ENCODE data around the gene OR2Y1. TPM values are rescaled to one million over a fixed set of nuclear protein-coding genes. Genes with fewer than 3 reads are reported as not detected.

Gene OR2Y1
- total and polyA plus RNA-seq, 2 of the 4 experiments (the other 2 are of a cell fraction), result not detected

DNA sequence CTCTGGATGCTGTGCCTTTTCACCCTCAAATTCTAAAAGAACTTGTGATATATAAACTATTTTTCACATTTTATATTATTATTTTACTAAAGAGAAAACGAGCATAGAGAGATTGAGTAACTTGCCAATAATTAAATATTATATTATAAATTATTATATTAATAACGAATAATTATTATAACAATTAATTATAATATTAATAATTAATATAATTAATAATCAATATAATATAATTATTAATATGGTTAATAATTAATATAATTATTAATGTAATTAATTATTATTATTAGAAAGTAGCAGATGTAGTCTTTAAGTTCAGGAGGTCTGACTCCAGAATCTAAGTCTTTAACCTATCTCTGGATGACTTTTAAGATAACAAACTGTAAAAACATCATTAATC lies 20.1 kb downstream of the OR2Y1 start:
- intact Hi-C loops (cut with micrococcal nuclease), result loop anchor here (2.0 kb wide), 1 partner anchor 427 kb away; the partner anchor contains the start of gene MAPK9
- CTCF ChIA-PET, result interaction anchor here (0.7 kb wide), 1 partner anchor 551 kb away, joined by 3 read pairs; no protein-coding TSS in a partner anchor

More for the DNA sequence above, 20.1 kb downstream of the OR2Y1 start:
- Histone ChIP-seq H2BK5ac (ENCODE audit: low read depth, low read length, poor library complexity, severe bottlenecking) (no peak overlapping the region), H4K5ac (ENCODE audit: low read depth, low read length) (no peak overlapping the region), H3K4me1 (ENCODE audit: control insufficient read depth, insufficient read depth, low read length) (no peaks in the 10 kb centered on the region), H3K4ac (ENCODE audit: low read depth, low read length) (no peak overlapping the region), H3K9ac (ENCODE audit: low read depth, low read length) (no peak overlapping the region), H4K20me1 (ENCODE audit: insufficient read depth, low read length) (no peaks in the 10 kb centered on the region), H2AK5ac (ENCODE audit: low read depth, low read length) (no peak overlapping the region), H3K9me1 (ENCODE audit: insufficient read depth, low read length) (no peaks in the 10 kb centered on the region), H3K27ac (ENCODE audit: insufficient read depth, low read length) (no peak overlapping the region), H3K36me3 (ENCODE audit: control insufficient read depth, insufficient read depth, low read length) (no peaks in the 10 kb centered on the region), H2BK20ac (ENCODE audit: low read depth, low read length) (no peak overlapping the region), H2AFZ (replicated peaks; ENCODE audit: low read length, poor library complexity) (no peak overlapping the region), H2BK15ac (ENCODE audit: low read depth, low read length) (no peak overlapping the region), H3K56ac (ENCODE audit: extremely low read depth, insufficient read depth, low read length) (no peak overlapping the region), H3K4me2 (ENCODE audit: low read depth, low read length) (no peak overlapping the region), H3K27me3 (ENCODE audit: control insufficient read depth, insufficient read depth, low read length) (no peaks in the 10 kb centered on the region), H3K9me3 (ENCODE audit: control insufficient read depth, insufficient read depth, low read length) (no peaks in the 10 kb centered on the region), H3K14ac (replicated peaks; ENCODE audit: low read depth, low read length) (no peak overlapping the region), H3K18ac (ENCODE audit: low read depth, low read length) (no peak overlapping the region), H2AK9ac (replicated peaks; ENCODE audit: low read depth, low read length, poor library complexity) (no peak overlapping the region), H3K4me3 (ENCODE audit: insufficient read depth, low read depth, low read length) (no peak overlapping the region), H4K91ac (ENCODE audit: insufficient read depth, low read depth, low read length) (no peak overlapping the region), H3K23ac (ENCODE audit: low read depth, low read length) (no peak overlapping the region), H2BK120ac (ENCODE audit: low read depth, low read length) (no peak overlapping the region), H3K79me1 (ENCODE audit: low read depth in 1 of 2, low read length in 2 of 2) (no peaks in the 10 kb centered on the region), H4K8ac (ENCODE audit: low read depth in 2 of 2, low read length in 2 of 2) (no peak overlapping the region)
- no CpG with 5 or more reads among the region's 2 CpGs for WGBS, 2 experiments (ENCODE audit: extremely low coverage in 2 of 2, insufficient read length in 1 of 2)
- BruUV-seq (replicated peaks), result no TSS peak
- DNase-seq (no peak), ATAC-seq (ENCODE audit: low read depth) (no peak)
- dilution Hi-C loops (cut with HindIII; ENCODE audit: low sequenced_read_pairs, unreplicated experiment), result no loop called here
- TF ChIP-seq CHD1 (IDR thresholded peaks at IDR 0.05; ENCODE audit: low read depth, low read length) (no peak), RAD21 (IDR thresholded peaks at IDR 0.05; ENCODE audit: low read length) (no peak), CEBPB (IDR thresholded peaks at IDR 0.05; ENCODE audit: low read depth, low read length) (no peak), RCOR1 (IDR thresholded peaks at IDR 0.05; ENCODE audit: insufficient replicate concordance, low read length) (no peak), RFX5 (IDR thresholded peaks at IDR 0.05; ENCODE audit: low read depth, low read length) (no peak), SMC3 (IDR thresholded peaks at IDR 0.05; ENCODE audit: low read depth, low read length) (no peak), POLR2A (IDR thresholded peaks at IDR 0.05; ENCODE audit: low read depth, low read length) (no peak), BHLHE40 (IDR thresholded peaks at IDR 0.05; ENCODE audit: low read depth, low read length) (no peak), CTCF (conservative IDR thresholded peaks at IDR 0.05; ENCODE audit: low read depth, low read length) (no peak), FOS (IDR thresholded peaks at IDR 0.05; ENCODE audit: low read depth, low read length) (no peak), MAFK (IDR thresholded peaks at IDR 0.05; ENCODE audit: low read depth, low read length) (no peak)
- TF ChIP-seq, protein P1, sequence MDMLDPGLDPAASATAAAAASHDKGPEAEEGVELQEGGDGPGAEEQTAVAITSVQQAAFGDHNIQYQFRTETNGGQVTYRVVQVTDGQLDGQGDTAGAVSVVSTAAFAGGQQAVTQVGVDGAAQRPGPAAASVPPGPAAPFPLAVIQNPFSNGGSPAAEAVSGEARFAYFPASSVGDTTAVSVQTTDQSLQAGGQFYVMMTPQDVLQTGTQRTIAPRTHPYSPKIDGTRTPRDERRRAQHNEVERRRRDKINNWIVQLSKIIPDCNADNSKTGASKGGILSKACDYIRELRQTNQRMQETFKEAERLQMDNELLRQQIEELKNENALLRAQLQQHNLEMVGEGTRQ (IDR thresholded peaks at IDR 0.05; ENCODE audit: low read depth, low read length), result no peak
- TF ChIP-seq, protein P2, sequence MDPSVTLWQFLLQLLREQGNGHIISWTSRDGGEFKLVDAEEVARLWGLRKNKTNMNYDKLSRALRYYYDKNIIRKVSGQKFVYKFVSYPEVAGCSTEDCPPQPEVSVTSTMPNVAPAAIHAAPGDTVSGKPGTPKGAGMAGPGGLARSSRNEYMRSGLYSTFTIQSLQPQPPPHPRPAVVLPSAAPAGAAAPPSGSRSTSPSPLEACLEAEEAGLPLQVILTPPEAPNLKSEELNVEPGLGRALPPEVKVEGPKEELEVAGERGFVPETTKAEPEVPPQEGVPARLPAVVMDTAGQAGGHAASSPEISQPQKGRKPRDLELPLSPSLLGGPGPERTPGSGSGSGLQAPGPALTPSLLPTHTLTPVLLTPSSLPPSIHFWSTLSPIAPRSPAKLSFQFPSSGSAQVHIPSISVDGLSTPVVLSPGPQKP (IDR thresholded peaks at IDR 0.05; ENCODE audit: borderline replicate concordance, low read depth, low read length), result no peak
- POLR2A ChIA-PET (ENCODE audit: unreplicated experiment), result no interaction called here
- in situ Hi-C loops (cut with MboI; ENCODE audit: low sequenced_read_pairs), result no loop called here
